ENCODE results near the gene KRT6B. TPM values are rescaled to one million over a fixed set of nuclear protein-coding genes. Genes with fewer than 3 reads are reported as not detected.

KRT6B gene
- not detected in 5 replicates for total RNA-seq (2022; extraction: Qiagen RNA extraction; ENCODE audit: low read depth)

GRCh38 chr12:52452101-52452500 lies at the start of gene KRT6B:
Gene KRT6B, minus strand, starts transcription at chr12:52452146. Its CDS starts 68 bp downstream, at chr12:52452078.

GRCh38 chr12:52493172-52493571 lies 41.2 kb upstream of the KRT6B start, which contains the start of gene KRT6A:
Gene KRT6A, minus strand, starts transcription at chr12:52493257. Its CDS starts 69 bp downstream, at chr12:52493188.

DNA sequence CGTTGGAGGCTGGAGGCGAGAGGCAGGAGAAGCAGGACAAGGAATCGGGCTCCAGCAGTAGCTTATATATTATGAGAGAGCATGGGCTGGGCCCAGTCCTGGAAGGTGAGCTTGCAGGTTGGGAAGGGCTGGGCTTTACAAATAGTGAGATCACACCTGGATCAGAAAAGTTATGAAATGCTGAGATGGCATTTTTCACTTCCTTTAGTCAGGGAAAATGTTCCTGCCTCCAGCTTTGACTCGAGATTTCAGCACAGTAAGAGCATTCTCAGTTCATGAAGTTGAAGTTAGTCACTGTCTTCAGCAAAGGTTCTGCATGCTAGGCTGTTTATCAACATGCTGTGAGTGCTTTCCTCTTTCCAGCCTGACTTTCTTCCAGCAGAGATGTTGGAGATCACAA lies 21.8 kb upstream of the KRT6B start, which contains the start of gene KRT6C:
Gene KRT6C (minus strand): TSS at position 38 of the 400 bp plus-strand sequence. CDS start 68 bp downstream, outside the sequence.

DNA sequence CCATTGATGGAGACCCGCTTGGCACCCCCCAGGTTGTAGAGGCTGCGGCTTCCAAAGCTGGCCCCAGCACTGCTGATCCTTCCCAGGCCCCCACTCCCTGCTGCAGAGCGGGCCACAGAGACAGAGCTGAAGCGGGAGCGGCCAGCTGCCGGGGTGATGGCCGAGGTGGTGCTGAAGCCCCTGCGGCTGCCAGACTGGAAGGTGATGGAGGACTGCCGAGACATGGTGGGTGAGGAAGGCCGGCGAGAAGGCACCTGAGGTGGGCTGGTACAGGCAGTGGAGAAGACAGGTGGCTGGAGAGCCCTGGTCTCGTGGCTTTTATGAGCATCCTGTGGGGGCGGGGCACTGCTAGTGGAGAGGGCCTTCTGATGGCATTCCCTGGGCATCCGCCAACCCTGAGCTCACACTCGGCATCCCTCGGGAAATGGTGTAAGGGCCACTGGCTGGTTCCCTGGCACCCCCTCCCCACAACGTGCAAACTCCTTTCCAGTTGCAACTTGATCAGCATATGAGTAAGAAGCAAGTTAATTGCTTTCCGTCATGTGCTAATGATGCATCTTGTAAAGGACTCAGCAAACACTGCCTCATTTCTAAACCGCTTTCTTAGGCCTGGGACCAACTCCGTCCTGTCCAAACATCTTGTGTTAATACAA lies 17.7 kb downstream of the KRT6B start, which contains the start of gene KRT75:
Gene KRT75 (minus strand): TSS at position 291 of the 653 bp plus-strand sequence. CDS start 67 bp downstream, at position 224.

GRCh38 chr12:52405922-52406385 lies 46.0 kb downstream of the KRT6B start, which contains the start of gene KRT82:
Gene KRT82, minus strand, starts transcription at chr12:52406335. Its CDS starts 58 bp downstream, at chr12:52406277.

Other genes with a start within 250 kb of the KRT6B start
- 3,887 to 4,969 TPM (median 4,700 TPM) in 5 replicates for gene KRT7, start 218.9 kb downstream of the KRT6B start, total RNA-seq (2022; extraction: Qiagen RNA extraction; ENCODE audit: low read depth)
- 20.5 to 62.5 TPM (median 45.1 TPM) in 5 replicates for gene KRT86, start 177.5 kb downstream of the KRT6B start, total RNA-seq (2022; extraction: Qiagen RNA extraction; ENCODE audit: low read depth)
- gene KRT81, start 160.6 kb downstream of the KRT6B start, total RNA-seq (2022; extraction: Qiagen RNA extraction; ENCODE audit: low read depth) = 2,796 to 3,933 TPM (median 3,447 TPM) in 5 replicates
- 2.5 to 6.9 TPM (median 5.9 TPM) in 5 replicates for gene KRT83, start 130.7 kb downstream of the KRT6B start, total RNA-seq (2022; extraction: Qiagen RNA extraction; ENCODE audit: low read depth)
- gene KRT85, start 84.7 kb downstream of the KRT6B start, total RNA-seq (2022; extraction: Qiagen RNA extraction; ENCODE audit: low read depth) = 0.12 TPM in 1 of 5 replicates, not detected in the others
- gene KRT84, start 66.5 kb downstream of the KRT6B start, total RNA-seq (2022; extraction: Qiagen RNA extraction; ENCODE audit: low read depth) = not detected in 5 replicates
- not detected in 5 replicates for gene KRT82, start 45.8 kb downstream of the KRT6B start, total RNA-seq (2022; extraction: Qiagen RNA extraction; ENCODE audit: low read depth)
- gene KRT75, start 17.8 kb downstream of the KRT6B start, total RNA-seq (2022; extraction: Qiagen RNA extraction; ENCODE audit: low read depth) = 0.11 to 0.35 TPM (median 0.24 TPM) in 5 replicates
- gene KRT6C, start 21.7 kb upstream of the KRT6B start, total RNA-seq (2022; extraction: Qiagen RNA extraction; ENCODE audit: low read depth) = not detected in 5 replicates
- 0.64 to 0.95 TPM (median 0.94 TPM) in 5 replicates for gene KRT6A, start 41.1 kb upstream of the KRT6B start, total RNA-seq (2022; extraction: Qiagen RNA extraction; ENCODE audit: low read depth)
- 0.54 to 0.61 TPM in 2 of 5 replicates, not detected in the others for gene KRT5, start 68.2 kb upstream of the KRT6B start, total RNA-seq (2022; extraction: Qiagen RNA extraction; ENCODE audit: low read depth)
- not detected in 5 replicates for gene KRT71, start 101.0 kb upstream of the KRT6B start, total RNA-seq (2022; extraction: Qiagen RNA extraction; ENCODE audit: low read depth)
- gene KRT74, start 121.7 kb upstream of the KRT6B start, total RNA-seq (2022; extraction: Qiagen RNA extraction; ENCODE audit: low read depth) = not detected in 5 replicates
- gene KRT72, start 149.3 kb upstream of the KRT6B start, total RNA-seq (2022; extraction: Qiagen RNA extraction; ENCODE audit: low read depth) = not detected in 5 replicates
- gene KRT73, start 166.4 kb upstream of the KRT6B start, total RNA-seq (2022; extraction: Qiagen RNA extraction; ENCODE audit: low read depth) = not detected in 5 replicates
- gene KRT2, start 200.1 kb upstream of the KRT6B start, total RNA-seq (2022; extraction: Qiagen RNA extraction; ENCODE audit: low read depth) = 0.05 TPM in 1 of 5 replicates, not detected in the others
- gene KRT1, start 228.3 kb upstream of the KRT6B start, total RNA-seq (2022; extraction: Qiagen RNA extraction; ENCODE audit: low read depth) = not detected in 5 replicates

Measured in A549 treated with RU486 at 1 μM for 4 hours (cell line).